Heart right ventricle (tissue), 16 donors: ENCODE results near the gene GMDS. TPM values are rescaled to one million over a fixed set of nuclear protein-coding genes. Genes with fewer than 3 reads are reported as not detected.
A peak's percentile ranks its signal among the peaks of the same experiment; 100 is the strongest.

Experiments
- ATAC-seq, 8 donors: fragments of 200-7000 bp; cut with Tn5 transposase; one replicate each; pipeline ENCODE4 v1.9.1; 2020; ENCODE audit warnings: mild to moderate bottlenecking in 8 of 8, moderate library complexity in 8 of 8, moderate number of reproducible peaks in 1 of 8
- DNase-seq, 2 donors: peaks; one replicate each; pipeline ENCODE4 v3.0.0-alpha.2; 2020
- H3K27ac ChIP-seq, 10 donors: fragments of 200-600 bp; sonication (generic) in 2 of 10; one replicate each; pipeline versions ENCODE4 v1.5.0 to v1.8.0; 2020 to 2022; ENCODE audit warnings: mild to moderate bottlenecking in 3 of 10
- H3K27me3 ChIP-seq, 7 donors: fragments of 200-600 bp; one replicate each; pipeline ENCODE4 v1.8.0; 2021 to 2022; ENCODE audit warnings: mild to moderate bottlenecking in 2 of 7
- H3K36me3 ChIP-seq, 9 donors: fragments of 200-600 bp; sonication (generic) in 1 of 9; one replicate each; pipeline versions ENCODE4 v1.5.0 to v1.8.0; 2020 to 2022; ENCODE audit warnings: mild to moderate bottlenecking in 2 of 9
- H3K4me1 ChIP-seq, 9 donors: fragments of 200-600 bp; sonication (generic) in 1 of 9; one replicate each; pipeline versions ENCODE4 v1.5.0 to v1.8.0; 2020 to 2022; ENCODE audit warnings: mild to moderate bottlenecking in 4 of 9
- H3K4me3 ChIP-seq, 10 donors: fragments of 200-600 bp; sonication (generic) in 2 of 10; one replicate each; pipeline versions ENCODE4 v1.5.0 to v1.8.0; 2020 to 2022; ENCODE audit warnings: mild to moderate bottlenecking in 7 of 10, moderate library complexity in 2 of 10
- H3K9me3 ChIP-seq, 11 donors: fragments of 200-600 bp in 10 of 11; sonication (generic) in 2 of 11; one replicate each; pipeline versions ENCODE4 v1.5.0 to v1.8.0; 2013 to 2022; ENCODE audit warnings: mild to moderate bottlenecking in 2 of 11, control low read depth in 1 of 11, moderate library complexity in 1 of 11
- WGBS, 2 donors: extraction: QIAGEN DNeasy Blood & Tissue Kit; methylation state at CpG; one replicate each; pipeline ENCODE4 v1.1.7; 2013; ENCODE audit warnings: inconsistent platforms in 1 of 2; 5-methylcytosine and 5-hydroxymethylcytosine counted together
- intact Hi-C, 10 donors: fragments of 100-400 bp; cut with DNase I; formaldehyde crosslinking; loops; one replicate each; pipeline versions ENCODE4 v1.11.1 to v1.14.2; 2022
- polyA plus RNA-seq, 2 donors: library from polyadenylated mRNA; stranded (reverse); fragments of 200-250 nt; gene quantifications; one replicate each; pipeline ENCODE4 v1.2.3, GENCODE V29; 2013
- total RNA-seq, 10 donors: library from RNA; stranded (reverse); fragmentation: NEBNext Ultra II Directional in 3 of 10; extraction: Animal tissue kit (Norgen Biotek cat#: 25700) in 3 of 10; gene quantifications; one replicate each; pipeline versions ENCODE4 v1.2.1 to v1.2.4, GENCODE V29; 2021 to 2023
- TF ChIP-seq, protein P1 (sequence below), 9 donors: fragments of 200-600 bp; sonication (generic) in 2 of 9; IDR thresholded peaks; one replicate each; pipeline versions ENCODE4 v1.5.0 to v1.8.0; 2021 to 2022; ENCODE audit warnings: antibody characterized with exemption in 9 of 9, mild to moderate bottlenecking in 5 of 9, moderate library complexity in 1 of 9
- donor health status: Arrhythmogenic right ventricular cardiomyopathy.
- donor health status: ischemic (EF 13 %, LVEDD 7.1; RV severe dilation, severe dysfunction).
- donor health status: healthy with polysubstance abuse.
- donor health status: DM: no; HTN: yes; CAD: no.
- donor health status: DM: no; HTN: no; CAD: no.
- donor health status: ischemic (EF 25% LVEDD 6.9; RV normal size, moderate dysfunction).
- donor health status: ischemic (EF 25% LVEDD 5.7; RV mildly dilated, moderate dysfunction).
- donor health status: healthy.
- donor health status: DM: yes; HTN: yes; CAD: no.
- donor health status: Ischemic cardiomyopathy.
- donor health status: ischemic (EF 35%, LVEDD 5.7; RV mildly dilated, moderate dysfunction).
- donor health status: nonischemic (EF 11% LVEDD 7.7; RV severe dilation, severe dysfunction).
- donor health status: DM: yes; HTN: yes; CAD: no.
- donor health status: PGD.
- donor health status: ischemic (EF 29% LVEDD 5.4; RV normal size, mild dysfunction).
- donor health status: nonischemic (EF 23%, LVEDD 6.1; RV moderate dilation, normal function).

GMDS gene
- total and polyA plus RNA-seq, 12 donors = 5.0 to 10.6 (median 6.9) TPM

DNA sequence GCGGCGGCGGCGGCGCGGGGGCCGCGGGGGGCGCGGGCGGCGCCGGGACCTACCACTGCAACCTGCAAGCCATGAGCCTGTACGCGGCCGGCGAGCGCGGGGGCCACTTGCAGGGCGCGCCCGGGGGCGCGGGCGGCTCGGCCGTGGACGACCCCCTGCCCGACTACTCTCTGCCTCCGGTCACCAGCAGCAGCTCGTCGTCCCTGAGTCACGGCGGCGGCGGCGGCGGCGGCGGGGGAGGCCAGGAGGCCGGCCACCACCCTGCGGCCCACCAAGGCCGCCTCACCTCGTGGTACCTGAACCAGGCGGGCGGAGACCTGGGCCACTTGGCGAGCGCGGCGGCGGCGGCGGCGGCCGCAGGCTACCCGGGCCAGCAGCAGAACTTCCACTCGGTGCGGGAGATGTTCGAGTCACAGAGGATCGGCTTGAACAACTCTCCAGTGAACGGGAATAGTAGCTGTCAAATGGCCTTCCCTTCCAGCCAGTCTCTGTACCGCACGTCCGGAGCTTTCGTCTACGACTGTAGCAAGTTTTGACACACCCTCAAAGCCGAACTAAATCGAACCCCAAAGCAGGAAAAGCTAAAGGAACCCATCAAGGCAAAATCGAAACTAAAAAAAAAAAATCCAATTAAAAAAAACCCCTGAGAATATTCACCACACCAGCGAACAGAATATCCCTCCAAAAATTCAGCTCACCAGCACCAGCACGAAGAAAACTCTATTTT, 633.7 kb downstream of the GMDS start:
- TF ChIP-seq, protein P1, sequence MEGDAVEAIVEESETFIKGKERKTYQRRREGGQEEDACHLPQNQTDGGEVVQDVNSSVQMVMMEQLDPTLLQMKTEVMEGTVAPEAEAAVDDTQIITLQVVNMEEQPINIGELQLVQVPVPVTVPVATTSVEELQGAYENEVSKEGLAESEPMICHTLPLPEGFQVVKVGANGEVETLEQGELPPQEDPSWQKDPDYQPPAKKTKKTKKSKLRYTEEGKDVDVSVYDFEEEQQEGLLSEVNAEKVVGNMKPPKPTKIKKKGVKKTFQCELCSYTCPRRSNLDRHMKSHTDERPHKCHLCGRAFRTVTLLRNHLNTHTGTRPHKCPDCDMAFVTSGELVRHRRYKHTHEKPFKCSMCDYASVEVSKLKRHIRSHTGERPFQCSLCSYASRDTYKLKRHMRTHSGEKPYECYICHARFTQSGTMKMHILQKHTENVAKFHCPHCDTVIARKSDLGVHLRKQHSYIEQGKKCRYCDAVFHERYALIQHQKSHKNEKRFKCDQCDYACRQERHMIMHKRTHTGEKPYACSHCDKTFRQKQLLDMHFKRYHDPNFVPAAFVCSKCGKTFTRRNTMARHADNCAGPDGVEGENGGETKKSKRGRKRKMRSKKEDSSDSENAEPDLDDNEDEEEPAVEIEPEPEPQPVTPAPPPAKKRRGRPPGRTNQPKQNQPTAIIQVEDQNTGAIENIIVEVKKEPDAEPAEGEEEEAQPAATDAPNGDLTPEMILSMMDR (IDR thresholded peaks at IDR 0.05) = no peak
- H3K4me1 ChIP-seq = peaks cover 0 to 63% (median 5%) of the 10 kb centered on the region in 9 donors
- peak overlapping the region; percentile 53 to 93 (median 81) for H3K27ac ChIP-seq
- ATAC-seq (no peak), DNase-seq (peak in 1 of 2 donors; percentile 32)
- H3K27me3 ChIP-seq = peaks cover 0 to 94% (median 70%) of the 10 kb centered on the region in 7 donors
- H3K36me3 ChIP-seq = no peaks in the 10 kb centered on the region
- peak overlapping the region; percentile 47 to 81 (median 70) for H3K4me3 ChIP-seq
- WGBS, 2 donors = 4 to 9% methylated on average over 69 to 71 of the region's 71 CpGs
- no peaks in the 10 kb centered on the region for H3K9me3 ChIP-seq
- intact Hi-C loops = loop anchor here in 1 of 10 donors (5.0 to 10.0 kb wide), 2 partner anchors 76 to 193 kb away; no protein-coding TSS in a partner anchor

DNA sequence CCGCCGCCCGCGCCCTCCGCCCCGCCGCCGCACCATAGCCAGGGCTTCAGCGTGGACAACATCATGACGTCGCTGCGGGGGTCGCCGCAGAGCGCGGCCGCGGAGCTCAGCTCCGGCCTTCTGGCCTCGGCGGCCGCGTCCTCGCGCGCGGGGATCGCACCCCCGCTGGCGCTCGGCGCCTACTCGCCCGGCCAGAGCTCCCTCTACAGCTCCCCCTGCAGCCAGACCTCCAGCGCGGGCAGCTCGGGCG, 634.2 kb downstream of the GMDS start:
- WGBS, 2 donors = 1 to 2% methylated on average over 16 to 38 of the region's 38 CpGs
- intact Hi-C loops = loop anchor here in 1 of 10 donors (5.0 to 10.0 kb wide), 2 partner anchors 76 to 194 kb away; no protein-coding TSS in a partner anchor
- peak in 1 of 2 donors; percentile 48 for DNase-seq
- Histone ChIP-seq H3K27me3 (peaks cover 2 to 94% (median 71%) of the 10 kb centered on the region in 7 donors), H3K9me3 (no peaks in the 10 kb centered on the region), H3K36me3 (no peaks in the 10 kb centered on the region), H3K4me1 (peaks cover 0 to 64% (median 5%) of the 10 kb centered on the region in 9 donors), H3K27ac (peak overlapping the region; percentile 81 to 93 (median 91)), H3K4me3 (peak overlapping the region; percentile 53 to 81 (median 70))
- no peak for ATAC-seq
- TF ChIP-seq, protein P1 (IDR thresholded peaks at IDR 0.05) = peak in 3 of 9 donors; percentile 19 to 34 (median 23)

DNA sequence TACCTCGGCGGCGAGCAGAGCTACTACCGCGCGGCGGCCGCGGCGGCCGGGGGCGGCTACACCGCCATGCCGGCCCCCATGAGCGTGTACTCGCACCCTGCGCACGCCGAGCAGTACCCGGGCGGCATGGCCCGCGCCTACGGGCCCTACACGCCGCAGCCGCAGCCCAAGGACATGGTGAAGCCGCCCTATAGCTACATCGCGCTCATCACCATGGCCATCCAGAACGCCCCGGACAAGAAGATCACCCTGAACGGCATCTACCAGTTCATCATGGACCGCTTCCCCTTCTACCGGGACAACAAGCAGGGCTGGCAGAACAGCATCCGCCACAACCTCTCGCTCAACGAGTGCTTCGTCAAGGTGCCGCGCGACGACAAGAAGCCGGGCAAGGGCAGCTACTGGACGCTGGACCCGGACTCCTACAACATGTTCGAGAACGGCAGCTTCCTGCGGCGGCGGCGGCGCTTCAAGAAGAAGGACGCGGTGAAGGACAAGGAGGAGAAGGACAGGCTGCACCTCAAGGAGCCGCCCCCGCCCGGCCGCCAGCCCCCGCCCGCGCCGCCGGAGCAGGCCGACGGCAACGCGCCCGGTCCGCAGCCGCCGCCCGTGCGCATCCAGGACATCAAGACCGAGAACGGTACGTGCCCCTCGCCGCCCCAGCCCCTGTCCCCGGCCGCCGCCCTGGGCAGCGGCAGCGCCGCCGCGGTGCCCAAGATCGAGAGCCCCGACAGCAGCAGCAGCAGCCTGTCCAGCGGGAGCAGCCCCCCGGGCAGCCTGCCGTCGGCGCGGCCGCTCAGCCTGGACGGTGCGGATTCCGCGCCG, 634.7 kb downstream of the GMDS start:
- peaks cover 0 to 65% (median 5%) of the 10 kb centered on the region in 9 donors for H3K4me1 ChIP-seq
- peaks cover 6 to 94% (median 76%) of the 10 kb centered on the region in 7 donors for H3K27me3 ChIP-seq
- ATAC-seq (no peak), DNase-seq (peak in 1 of 2 donors; percentile 37)
- H3K4me3 ChIP-seq = peak overlapping the region; percentile 53 to 81 (median 70)
- H3K27ac ChIP-seq = peak overlapping the region; percentile 81 to 93 (median 91)
- 1 to 2% methylated on average over 94 to 101 of the region's 101 CpGs for WGBS, 2 donors
- no peaks in the 10 kb centered on the region for H3K9me3 ChIP-seq
- TF ChIP-seq, protein P1 (IDR thresholded peaks at IDR 0.05) = no peak
- intact Hi-C loops = loop anchor here in 1 of 10 donors (5.0 to 10.0 kb wide), 2 partner anchors 77 to 194 kb away; no protein-coding TSS in a partner anchor
- H3K36me3 ChIP-seq = no peaks in the 10 kb centered on the region
